Endothelial cell of hepatic sinusoid (primary cell): Measurements from ENCODE around the gene COBL.

Experiments
- in situ Hi-C: cut with HindIII; loops from 2 replicates; pipeline ENCODE4 v1.10.0; 2017; ENCODE audit warnings: low sequenced_read_pairs

COBL gene

DNA sequence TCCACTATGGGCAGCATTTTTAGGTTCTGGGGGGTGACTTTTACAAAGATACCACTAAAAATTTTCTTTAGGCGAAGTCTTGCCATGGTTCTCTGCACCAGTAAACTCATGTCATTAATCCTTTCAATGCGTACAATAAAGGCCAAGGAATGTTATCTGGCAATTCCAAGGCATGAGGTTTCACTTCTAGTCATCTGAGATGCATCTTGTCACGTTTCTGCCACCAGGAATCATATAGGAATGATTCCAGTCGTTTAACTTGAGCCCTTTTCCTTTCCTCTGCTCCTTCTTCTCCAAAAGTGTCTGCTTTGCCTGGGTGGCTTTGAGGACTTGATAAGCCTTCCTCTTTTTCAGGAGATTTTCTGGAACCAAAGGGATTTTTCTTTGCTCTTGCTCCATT, 56.8 kb downstream of the COBL start:
- in situ Hi-C loops = no loop called here

DNA sequence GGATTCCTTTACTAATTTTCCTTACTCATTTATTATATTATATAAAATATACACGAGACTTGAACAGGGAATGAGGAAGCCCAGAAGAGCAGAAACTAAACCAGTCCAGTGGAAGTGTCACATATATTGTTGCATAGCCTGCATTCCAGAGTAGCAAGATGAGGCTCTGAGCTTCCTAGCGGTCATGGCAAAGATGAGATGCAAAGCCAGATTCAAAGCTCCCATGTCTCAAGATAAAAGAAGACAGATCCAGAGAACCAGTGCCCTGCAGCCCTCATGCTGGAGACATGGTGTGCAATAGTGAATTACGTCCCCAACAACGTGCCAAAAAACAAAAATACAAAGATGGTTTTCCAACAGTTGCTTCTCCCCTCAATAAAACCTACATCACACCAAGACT, 59.7 kb downstream of the COBL start:
- in situ Hi-C loops = no loop called here

DNA sequence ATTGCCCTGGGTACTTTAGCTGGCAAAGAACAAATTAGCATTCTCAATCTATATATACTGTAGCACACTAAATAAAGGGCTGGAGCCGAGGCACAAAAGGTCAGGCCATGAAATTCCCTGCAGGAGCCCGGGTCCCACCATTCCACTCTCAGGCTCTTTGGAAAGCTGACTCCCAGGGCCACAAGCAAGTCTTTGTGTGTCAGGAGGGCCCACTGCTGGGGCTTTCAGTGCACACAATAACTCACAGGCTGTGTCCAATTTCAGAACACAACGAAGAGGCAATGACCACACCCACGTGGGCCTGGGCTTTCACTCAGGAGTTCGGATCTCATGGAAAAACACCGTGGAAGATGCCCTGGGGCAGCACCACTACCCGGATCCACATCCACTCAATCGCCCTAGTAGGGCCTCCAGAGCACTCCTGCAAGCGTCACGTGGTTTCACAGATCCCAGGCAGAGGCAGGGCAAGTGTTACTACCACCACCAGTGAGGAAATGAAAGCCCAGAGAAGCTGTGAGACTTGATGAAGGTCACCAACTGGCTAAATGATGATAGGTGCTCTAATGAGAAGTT, 60.3 kb downstream of the COBL start:
- in situ Hi-C loops = no loop called here

DNA sequence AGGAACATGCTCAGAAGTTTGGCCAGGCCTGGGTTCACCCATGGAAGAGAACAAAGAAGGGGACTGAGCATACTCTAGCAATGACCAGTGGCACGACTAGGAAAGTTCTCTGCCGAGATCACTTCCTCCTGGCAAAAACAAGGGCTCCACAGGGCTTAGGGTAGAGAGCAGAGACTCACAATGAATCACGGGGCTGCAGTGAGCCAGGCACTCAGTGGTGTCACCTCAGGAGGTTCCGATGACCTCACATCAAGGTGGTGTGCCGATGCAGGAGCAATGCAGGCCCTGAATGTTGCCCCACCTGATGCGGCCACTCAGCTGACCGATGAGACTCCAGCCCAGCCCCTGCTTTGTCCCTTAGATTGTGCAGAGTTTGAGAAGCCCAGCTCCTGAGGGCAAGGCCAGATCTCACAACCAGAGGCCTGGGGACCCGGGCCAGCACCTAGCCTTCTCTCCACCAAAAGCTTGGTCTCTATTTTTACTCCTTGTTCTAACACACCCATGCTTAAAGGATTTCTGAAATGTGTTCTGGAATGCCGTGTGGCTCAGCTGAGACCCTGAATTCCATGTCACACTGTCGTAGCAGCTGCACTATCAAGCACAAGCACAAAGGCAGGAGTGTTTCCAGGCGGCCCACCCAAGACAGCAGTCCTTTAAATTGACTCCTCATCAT, 60.9 kb downstream of the COBL start:
- in situ Hi-C loops = no loop called here

DNA sequence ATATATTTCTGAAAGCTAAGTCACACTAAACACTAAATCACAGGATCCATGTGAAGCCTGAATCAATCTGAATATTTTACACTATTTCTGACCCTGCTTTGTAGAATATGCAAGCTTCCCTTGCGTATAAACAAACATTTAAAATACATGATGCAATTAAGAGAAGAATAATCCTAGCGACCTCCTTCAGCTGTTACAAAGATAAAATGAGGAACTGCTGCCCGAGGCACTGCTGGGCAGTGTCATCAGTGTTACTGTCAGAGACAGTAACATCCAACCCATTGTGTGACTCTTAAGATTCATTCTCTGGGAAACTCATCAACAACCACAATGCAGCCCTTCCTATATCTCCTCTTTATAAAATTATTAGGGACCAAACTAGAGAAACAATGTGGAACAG, 61.6 kb downstream of the COBL start:
- in situ Hi-C loops = no loop called here

DNA sequence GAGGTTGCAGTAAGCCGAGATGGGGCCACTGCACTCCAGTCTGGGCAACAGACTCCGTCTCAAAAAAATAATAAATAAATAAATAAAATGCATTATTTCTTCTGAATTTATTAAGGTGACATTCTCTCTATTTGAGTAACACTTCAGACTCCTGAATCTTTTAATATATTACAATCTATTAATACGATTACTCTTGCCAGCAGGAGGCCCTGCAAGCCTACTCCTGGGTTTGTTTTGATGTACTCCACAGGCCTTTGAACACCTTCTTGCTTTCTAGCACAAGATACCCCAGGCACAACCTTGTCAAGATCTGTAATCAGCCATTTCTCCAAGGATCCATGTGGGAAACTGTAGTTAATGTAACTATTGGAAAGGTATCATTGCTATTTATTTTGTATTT, 63.5 kb downstream of the COBL start:
- in situ Hi-C loops = no loop called here

DNA sequence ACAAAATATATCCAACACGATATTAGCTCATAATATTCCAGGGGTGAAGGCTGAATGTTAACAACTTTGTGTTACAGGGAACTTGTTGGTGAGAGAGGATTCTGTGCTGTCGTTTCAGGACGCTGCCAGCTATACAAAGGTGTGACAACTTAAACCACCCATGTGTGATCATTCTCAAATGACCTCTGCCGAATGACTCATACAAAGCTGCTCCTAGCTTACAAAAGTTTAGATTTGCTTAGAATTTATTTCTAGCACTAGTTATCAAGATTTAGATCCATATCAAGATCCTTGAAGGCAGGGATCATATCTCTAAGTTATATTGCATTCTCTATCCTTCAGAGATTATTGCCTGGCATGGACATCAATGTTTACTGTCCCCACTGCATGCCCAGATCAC, 65.3 kb downstream of the COBL start:
- in situ Hi-C loops = no loop called here

DNA sequence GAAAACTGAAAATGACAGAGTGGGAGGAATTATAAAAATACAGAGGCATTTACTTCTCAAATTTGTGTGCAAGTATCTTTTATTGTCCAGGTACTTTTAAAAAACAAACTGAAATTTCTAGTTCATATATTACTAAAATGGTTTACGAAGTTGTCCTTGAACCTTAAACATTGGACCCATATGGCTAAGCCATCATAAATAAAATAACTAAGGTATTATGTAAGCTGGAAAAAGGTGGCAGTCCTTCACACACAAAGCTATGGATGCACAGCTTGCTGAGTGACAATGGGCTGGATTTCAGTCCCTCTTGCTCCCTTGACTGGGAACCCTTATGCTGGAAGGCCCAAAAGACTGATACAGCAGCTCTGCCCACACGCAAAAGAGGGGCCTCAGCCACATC, 66.1 kb downstream of the COBL start:
- in situ Hi-C loops = no loop called here

DNA sequence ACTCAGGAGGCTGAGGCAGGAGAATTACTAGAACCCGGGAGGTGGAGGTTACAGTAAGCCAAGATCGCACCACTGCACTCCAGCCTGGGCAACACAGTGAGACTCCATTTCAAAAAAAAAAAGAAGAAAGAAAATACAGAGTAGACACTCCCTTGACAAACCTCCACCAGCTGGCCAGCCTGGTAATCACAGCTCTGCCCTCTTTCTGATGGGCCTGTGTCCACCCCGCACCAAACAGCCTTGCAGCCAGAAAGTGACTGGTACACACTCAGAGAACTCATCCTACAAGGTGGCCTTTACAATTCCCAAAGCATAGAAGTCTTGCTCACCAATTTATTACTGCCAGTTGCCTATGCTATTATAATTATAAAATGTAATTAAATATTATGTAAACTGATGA, 66.6 kb downstream of the COBL start:
- in situ Hi-C loops = loop anchor here (5.0 kb wide), 1 partner anchor 87 kb away; no protein-coding TSS in a partner anchor

DNA sequence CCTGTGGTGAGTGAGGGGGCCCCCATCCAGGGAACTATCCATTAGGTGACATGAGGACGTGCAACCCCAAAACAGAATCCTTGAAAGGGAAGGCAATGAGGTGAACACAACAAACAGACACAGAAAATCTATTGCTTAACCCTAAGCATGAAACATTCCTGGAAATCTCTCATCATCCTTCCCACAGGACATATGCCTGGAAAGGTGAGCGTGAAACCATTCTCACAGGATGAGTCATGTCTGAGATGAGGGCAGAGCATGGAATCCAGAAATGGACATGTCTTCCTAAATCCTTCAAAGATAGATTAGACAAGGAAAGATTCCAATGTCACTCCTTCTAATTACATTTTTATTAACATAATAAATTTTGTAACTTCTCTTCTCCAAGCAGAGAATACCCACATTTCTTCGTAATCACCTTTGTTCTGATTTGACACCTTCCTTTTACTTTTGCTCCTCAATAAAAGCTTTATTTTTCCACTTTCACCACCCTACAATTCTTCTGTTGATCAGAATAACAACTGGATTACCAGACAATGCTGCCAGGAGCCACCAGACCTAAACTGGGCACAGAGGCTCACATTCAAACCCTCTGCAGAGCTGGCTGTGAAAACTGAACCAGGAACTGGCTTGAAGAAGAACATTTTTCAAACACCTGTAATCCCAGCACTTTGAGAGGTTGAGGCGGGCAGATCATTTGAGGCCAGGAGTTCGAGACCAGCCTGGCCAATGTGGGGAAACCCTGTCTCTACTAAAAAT, 67.2 kb downstream of the COBL start:
- in situ Hi-C loops = loop anchor here (5.0 kb wide), 1 partner anchor 88 kb away; no protein-coding TSS in a partner anchor

DNA sequence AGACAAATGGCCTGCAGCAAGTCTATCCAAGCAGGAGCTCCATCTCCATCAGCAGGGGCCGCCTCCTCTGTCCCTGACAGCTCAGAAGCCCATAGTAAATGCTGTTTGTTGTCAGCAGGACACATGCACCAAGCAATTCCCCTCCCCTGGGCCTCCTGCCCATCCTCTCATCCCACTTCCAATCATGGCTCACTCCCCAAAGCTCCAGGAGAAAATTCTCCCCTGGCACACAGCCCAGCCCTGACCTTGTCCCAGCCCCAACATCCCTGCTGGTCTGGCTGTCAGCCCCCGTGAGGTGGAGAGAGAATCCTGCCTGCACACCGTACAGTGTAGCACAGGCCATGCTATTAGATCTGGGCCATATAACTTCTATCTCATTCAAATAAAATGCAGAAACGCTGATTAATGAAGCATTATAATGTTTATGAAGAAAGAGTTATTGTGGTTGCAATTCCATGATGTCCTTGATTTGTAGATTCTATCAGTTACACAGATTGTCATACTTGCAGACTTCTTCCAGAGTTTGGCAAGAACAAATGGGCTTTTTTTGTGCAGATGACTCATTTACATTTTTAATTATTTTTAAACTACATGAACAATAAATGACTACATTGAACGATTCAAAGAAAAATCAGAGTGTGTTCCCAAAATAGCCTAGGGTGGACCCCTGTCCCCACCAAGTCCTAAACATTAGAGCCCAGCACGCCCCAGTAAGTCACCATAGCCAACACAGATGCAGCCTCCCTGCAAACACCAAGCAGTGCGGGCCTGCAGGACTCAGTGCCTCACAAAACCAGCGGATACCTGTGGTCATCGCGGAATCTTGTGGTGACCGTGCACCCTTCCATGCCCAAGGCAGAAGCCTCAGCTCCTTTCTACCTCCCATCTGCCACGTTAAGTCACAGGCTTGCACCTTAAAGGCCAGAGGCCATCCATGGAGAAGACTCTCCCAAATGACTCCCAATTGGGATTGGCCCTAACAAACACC, 70.1 kb downstream of the COBL start:
- in situ Hi-C loops = loop anchor here (5.0 kb wide), 1 partner anchor 91 kb away; no protein-coding TSS in a partner anchor

DNA sequence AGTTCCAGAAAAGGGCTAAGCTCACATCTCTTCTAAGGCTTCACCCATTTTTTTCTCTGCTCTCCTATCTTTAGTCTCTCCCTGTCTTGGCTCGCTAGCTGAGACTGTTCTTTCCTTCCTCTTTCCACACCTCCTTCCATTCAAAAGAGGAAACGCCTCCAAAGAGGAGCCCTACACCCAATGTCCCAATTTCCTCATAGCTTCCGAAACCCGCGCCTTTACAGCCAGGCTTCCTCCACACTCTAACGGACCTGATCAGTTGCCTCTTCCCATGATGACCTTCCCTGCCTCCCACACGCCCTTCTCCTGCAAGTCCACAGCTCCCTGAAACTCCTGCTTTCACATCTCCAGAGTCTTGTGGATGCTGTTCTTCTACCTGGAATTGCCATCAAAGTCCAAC, 71.7 kb downstream of the COBL start:
- in situ Hi-C loops = loop anchor here (5.0 kb wide), 1 partner anchor 92 kb away; no protein-coding TSS in a partner anchor

DNA sequence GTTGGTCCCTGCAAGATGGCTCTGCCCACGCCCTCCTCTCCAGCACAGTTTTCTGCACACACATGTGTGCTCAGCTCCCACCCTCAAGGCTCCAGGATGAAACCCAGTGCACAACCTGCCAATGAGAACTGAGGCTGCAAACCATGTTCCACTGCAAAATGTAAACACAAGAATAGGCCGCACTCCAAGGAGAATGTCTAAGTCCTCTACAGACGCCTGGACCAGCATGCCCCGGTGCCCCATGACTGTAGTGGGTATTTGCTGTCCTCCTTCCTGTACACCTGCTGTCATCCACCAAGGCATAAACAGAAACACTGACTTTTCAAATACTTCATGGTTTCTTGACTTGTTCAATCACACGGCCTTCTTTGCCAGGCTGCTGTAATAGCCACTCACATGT, 72.6 kb downstream of the COBL start:
- in situ Hi-C loops = no loop called here

DNA sequence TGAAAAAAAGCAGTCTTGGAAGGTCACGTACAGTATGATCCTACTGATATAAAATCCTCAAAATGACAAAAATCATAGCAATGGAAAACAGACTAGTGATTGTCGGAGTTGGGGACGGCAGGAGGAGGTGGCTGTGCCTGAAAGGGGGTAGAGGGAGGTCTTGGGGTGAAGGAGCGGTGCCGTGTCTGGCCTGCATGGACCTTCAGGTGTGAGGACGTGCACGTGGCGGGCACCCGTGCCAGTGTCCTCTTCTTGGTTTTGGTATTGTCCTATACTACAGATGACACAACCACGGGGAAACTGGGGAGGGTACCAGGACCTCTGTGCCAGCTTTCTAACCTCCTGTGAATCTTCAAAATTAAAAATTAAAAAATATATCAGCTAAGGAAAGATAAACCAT, 73.0 kb downstream of the COBL start:
- in situ Hi-C loops = no loop called here

DNA sequence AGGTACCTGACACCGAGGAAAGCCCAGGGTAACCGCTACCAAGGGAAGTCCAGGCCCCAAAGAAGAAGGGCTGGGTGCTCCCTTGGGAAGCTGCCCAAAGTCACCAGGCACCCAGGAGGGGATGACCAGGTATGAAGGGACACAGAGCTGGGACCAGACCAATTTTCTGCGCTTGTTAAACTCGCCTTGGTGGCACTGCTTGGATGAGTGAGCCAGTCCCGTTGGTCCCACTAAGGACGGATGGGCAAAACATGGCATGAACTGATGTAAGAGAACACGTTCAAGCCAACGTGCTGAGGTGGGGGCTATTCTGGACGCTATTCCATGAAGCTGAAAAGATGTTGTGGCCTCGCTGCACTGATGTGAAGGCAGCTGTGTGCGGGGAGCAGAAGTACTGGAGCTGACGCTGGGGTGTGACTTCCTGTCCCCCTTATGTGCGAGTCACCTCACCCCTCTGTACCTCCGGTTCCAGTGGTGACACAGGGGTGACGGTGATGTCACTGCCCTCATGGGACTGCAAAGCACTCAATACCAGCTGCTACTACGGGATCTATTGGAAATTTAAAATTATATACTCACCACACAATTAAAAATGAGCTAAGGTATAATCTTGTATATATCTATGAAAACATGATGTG, 73.6 kb downstream of the COBL start:
- in situ Hi-C loops = no loop called here

DNA sequence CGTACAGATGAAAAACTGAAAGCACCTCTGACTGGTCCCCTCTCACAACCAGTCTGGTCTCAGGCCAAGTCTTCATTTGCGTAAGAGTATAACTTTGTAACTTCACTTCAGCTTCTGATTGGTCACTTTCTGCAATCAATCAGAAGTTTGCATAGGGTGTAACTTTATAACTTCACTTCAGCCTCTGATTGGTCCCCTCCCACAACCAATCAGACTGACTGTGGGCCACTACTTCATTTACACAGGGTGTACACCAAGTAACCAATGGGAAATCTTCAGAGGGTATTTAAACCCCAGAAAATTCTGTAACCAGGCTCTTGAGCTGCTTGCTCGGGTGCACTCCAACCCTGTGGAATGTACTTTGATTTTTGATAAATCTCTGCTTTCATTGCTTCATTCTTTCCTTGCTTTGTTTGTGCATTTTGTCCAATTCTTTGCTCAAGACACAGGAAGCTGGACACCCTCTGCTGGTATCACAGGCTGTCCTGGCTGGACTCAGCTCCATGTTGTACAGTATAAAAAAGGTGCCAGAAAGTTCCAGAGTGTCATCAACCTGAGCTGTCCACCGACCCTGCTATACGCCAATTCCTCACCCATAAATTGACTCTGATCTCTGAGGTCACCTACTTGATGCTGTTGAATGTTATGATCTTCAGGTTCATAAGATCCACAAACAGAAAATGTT, 74.5 kb downstream of the COBL start:
- in situ Hi-C loops = no loop called here

DNA sequence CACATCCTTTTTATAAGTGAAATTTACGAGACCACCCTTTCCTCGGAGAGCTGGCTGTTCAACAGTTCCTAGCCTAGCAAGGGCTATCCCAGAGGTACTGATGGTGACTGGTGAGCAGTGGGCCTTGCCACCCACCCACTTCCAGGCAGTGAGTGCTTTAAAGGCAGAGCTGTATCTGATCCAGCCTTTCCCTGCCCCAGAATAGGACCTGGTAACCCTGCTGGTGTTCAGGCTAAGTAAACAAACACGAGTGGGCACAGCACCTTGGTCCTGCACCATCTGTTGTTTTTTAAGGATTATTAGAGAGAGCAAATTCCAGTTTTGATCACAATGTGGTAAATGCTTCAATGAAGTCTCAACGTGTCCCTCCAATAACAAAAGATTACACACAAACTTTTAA, 75.7 kb downstream of the COBL start:
- in situ Hi-C loops = no loop called here

DNA sequence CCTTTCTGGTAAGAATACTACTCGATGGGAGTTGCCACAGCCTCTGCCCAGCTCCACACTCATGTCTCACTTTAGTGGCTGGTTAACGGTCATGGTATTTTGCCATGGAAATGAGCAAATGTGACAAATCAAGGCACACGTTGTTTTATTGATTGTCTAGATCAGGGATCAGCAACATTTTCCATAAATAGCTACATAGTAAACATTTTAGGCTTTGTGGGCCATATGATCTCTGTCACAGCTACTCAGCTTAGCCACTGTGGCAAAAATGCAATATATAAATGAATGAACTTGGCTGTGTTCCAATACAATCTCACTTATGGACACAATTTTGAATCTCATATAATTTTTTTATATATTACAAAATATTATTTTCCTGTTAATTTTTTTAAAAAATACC, 76.9 kb downstream of the COBL start:
- in situ Hi-C loops = no loop called here

DNA sequence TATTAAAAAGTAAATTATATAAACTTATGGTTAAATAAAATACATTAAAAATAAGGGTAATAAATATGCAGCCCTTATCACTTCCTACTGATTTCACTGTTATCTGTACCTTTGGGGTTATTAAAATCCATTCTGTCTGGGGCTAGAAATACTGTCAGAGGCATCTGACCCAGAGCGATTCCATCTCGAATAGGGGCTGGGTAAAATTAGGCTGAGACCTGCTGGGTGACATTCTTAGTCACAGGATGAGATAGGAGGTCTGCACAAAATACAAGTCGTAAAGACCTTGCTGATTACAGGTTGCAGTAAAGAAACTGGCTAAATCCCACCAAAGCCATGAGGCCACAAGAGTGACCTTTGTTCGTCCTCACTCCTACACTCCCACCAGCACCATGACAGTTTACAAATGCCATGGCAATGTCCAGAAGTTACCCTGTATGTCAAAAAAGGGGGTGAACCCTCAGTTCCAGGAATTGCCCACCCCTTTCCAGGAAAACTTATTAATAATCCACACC, 77.6 kb downstream of the COBL start:
- in situ Hi-C loops = no loop called here
